ENCODE results near the gene EMD.

EMD gene

GRCh38 chrX:154351183-154352011 is 27.7 kb upstream of the EMD start:
- Mint-ChIP-seq H3K36me3 (ENCODE audit: low read depth) (peaks cover 93% of the 10 kb centered on the region), H3K4me3 (no peak overlapping the region), H3K27ac (peak overlapping the region; percentile 41)

GRCh38 chrX:154352012-154352401 is 27.1 kb upstream of the EMD start:
- H3K9me3 Mint-ChIP-seq: no peaks in the 10 kb centered on the region
- H3K36me3 Mint-ChIP-seq (ENCODE audit: low read depth): peaks cover 99% of the 10 kb centered on the region
- peak overlapping the region; percentile 41 for H3K27ac Mint-ChIP-seq
- H3K4me1 Mint-ChIP-seq (ENCODE audit: low read depth): peaks cover 39% of the 10 kb centered on the region
- H3K4me3 Mint-ChIP-seq: no peak overlapping the region
- intact Hi-C loops (cut with micrococcal nuclease): no loop called here
- H3K27me3 Mint-ChIP-seq: no peaks in the 10 kb centered on the region

More at GRCh38 chrX:154351183-154352011, 27.7 kb upstream of the EMD start:
- intact Hi-C loops (cut with micrococcal nuclease): no loop called here
- H3K9me3 Mint-ChIP-seq: no peaks in the 10 kb centered on the region
- H3K4me1 Mint-ChIP-seq (ENCODE audit: low read depth): peaks cover 37% of the 10 kb centered on the region
- H3K27me3 Mint-ChIP-seq: no peaks in the 10 kb centered on the region

GRCh38 chrX:154352466-154352865 is 26.6 kb upstream of the EMD start:
- H3K4me3 Mint-ChIP-seq: no peak overlapping the region
- H3K4me1 Mint-ChIP-seq (ENCODE audit: low read depth): peaks cover 39% of the 10 kb centered on the region
- intact Hi-C loops (cut with micrococcal nuclease): no loop called here
- H3K36me3 Mint-ChIP-seq (ENCODE audit: low read depth): peaks cover 99% of the 10 kb centered on the region
- no peaks in the 10 kb centered on the region for H3K9me3 Mint-ChIP-seq
- H3K27me3 Mint-ChIP-seq: no peaks in the 10 kb centered on the region
- H3K27ac Mint-ChIP-seq: no peak overlapping the region

- no peak overlapping the region for H3K4me3 Mint-ChIP-seq
- no peaks in the 10 kb centered on the region for H3K9me3 Mint-ChIP-seq
- intact Hi-C loops (cut with micrococcal nuclease): no loop called here
- peaks cover 100% of the 10 kb centered on the region for H3K36me3 Mint-ChIP-seq (ENCODE audit: low read depth)
- H3K4me1 Mint-ChIP-seq (ENCODE audit: low read depth): peaks cover 40% of the 10 kb centered on the region
- no peak overlapping the region for H3K27ac Mint-ChIP-seq
- no peaks in the 10 kb centered on the region for H3K27me3 Mint-ChIP-seq
Observed at GRCh38 chrX:154353172-154353843, 25.8 kb upstream of the EMD start.

- no peak overlapping the region for H3K4me3 Mint-ChIP-seq
Observed at GRCh38 chrX:154354013-154354412, 25.1 kb upstream of the EMD start.

GRCh38 chrX:154354516-154354915 is 24.6 kb upstream of the EMD start:
- Mint-ChIP-seq H3K4me1 (ENCODE audit: low read depth) (peaks cover 40% of the 10 kb centered on the region), H3K27me3 (no peaks in the 10 kb centered on the region), H3K9me3 (no peaks in the 10 kb centered on the region), H3K36me3 (ENCODE audit: low read depth) (peaks cover 100% of the 10 kb centered on the region), H3K27ac (no peak overlapping the region), H3K4me3 (no peak overlapping the region)
- intact Hi-C loops (cut with micrococcal nuclease): no loop called here

More at GRCh38 chrX:154354013-154354412, 25.1 kb upstream of the EMD start:
- intact Hi-C loops (cut with micrococcal nuclease): no loop called here
- H3K36me3 Mint-ChIP-seq (ENCODE audit: low read depth): peaks cover 100% of the 10 kb centered on the region
- H3K27ac Mint-ChIP-seq: no peak overlapping the region
- no peaks in the 10 kb centered on the region for H3K27me3 Mint-ChIP-seq
- H3K9me3 Mint-ChIP-seq: no peaks in the 10 kb centered on the region
- peaks cover 45% of the 10 kb centered on the region for H3K4me1 Mint-ChIP-seq (ENCODE audit: low read depth)

- Mint-ChIP-seq H3K9me3 (no peaks in the 10 kb centered on the region), H3K4me3 (no peak overlapping the region), H3K36me3 (ENCODE audit: low read depth) (peaks cover 100% of the 10 kb centered on the region), H3K27ac (no peak overlapping the region), H3K4me1 (ENCODE audit: low read depth) (peaks cover 33% of the 10 kb centered on the region), H3K27me3 (no peaks in the 10 kb centered on the region)
- intact Hi-C loops (cut with micrococcal nuclease): no loop called here
Observed at GRCh38 chrX:154355094-154355775, 23.9 kb upstream of the EMD start.

- Mint-ChIP-seq H3K4me1 (ENCODE audit: low read depth) (peaks cover 32% of the 10 kb centered on the region), H3K27ac (no peak overlapping the region), H3K9me3 (no peaks in the 10 kb centered on the region), H3K27me3 (no peaks in the 10 kb centered on the region), H3K36me3 (ENCODE audit: low read depth) (peaks cover 100% of the 10 kb centered on the region), H3K4me3 (no peak overlapping the region)
- intact Hi-C loops (cut with micrococcal nuclease): no loop called here
Observed at GRCh38 chrX:154355776-154356140, 23.3 kb upstream of the EMD start.

GRCh38 chrX:154356596-154356995 is 22.5 kb upstream of the EMD start:
- Mint-ChIP-seq H3K27ac (no peak overlapping the region), H3K4me1 (ENCODE audit: low read depth) (peaks cover 30% of the 10 kb centered on the region), H3K36me3 (ENCODE audit: low read depth) (peaks cover 100% of the 10 kb centered on the region), H3K9me3 (no peaks in the 10 kb centered on the region), H3K4me3 (no peak overlapping the region), H3K27me3 (no peaks in the 10 kb centered on the region)
- intact Hi-C loops (cut with micrococcal nuclease): no loop called here

- no peak overlapping the region for H3K4me3 Mint-ChIP-seq
- peaks cover 100% of the 10 kb centered on the region for H3K36me3 Mint-ChIP-seq (ENCODE audit: low read depth)
- no peaks in the 10 kb centered on the region for H3K27me3 Mint-ChIP-seq
- intact Hi-C loops (cut with micrococcal nuclease): no loop called here
- no peaks in the 10 kb centered on the region for H3K9me3 Mint-ChIP-seq
- peaks cover 26% of the 10 kb centered on the region for H3K4me1 Mint-ChIP-seq (ENCODE audit: low read depth)
- no peak overlapping the region for H3K27ac Mint-ChIP-seq
Observed at GRCh38 chrX:154357205-154357604, 21.9 kb upstream of the EMD start.

- intact Hi-C loops (cut with micrococcal nuclease): no loop called here
Observed at GRCh38 chrX:154358011-154358410, 21.1 kb upstream of the EMD start.

GRCh38 chrX:154358829-154359228 is 20.3 kb upstream of the EMD start:
- intact Hi-C loops (cut with micrococcal nuclease): no loop called here

More at GRCh38 chrX:154358011-154358410, 21.1 kb upstream of the EMD start:
- H3K27me3 Mint-ChIP-seq: no peaks in the 10 kb centered on the region
- H3K4me1 Mint-ChIP-seq (ENCODE audit: low read depth): peaks cover 26% of the 10 kb centered on the region
- H3K27ac Mint-ChIP-seq: no peak overlapping the region
- H3K9me3 Mint-ChIP-seq: no peaks in the 10 kb centered on the region
- H3K36me3 Mint-ChIP-seq (ENCODE audit: low read depth): peaks cover 100% of the 10 kb centered on the region
- no peak overlapping the region for H3K4me3 Mint-ChIP-seq

GRCh38 chrX:154359362-154360154 is 19.5 kb upstream of the EMD start:
- H3K4me3 Mint-ChIP-seq: no peak overlapping the region
- no peak overlapping the region for H3K27ac Mint-ChIP-seq
- no peaks in the 10 kb centered on the region for H3K9me3 Mint-ChIP-seq
- H3K27me3 Mint-ChIP-seq: no peaks in the 10 kb centered on the region
- intact Hi-C loops (cut with micrococcal nuclease): no loop called here
- H3K4me1 Mint-ChIP-seq (ENCODE audit: low read depth): peaks cover 28% of the 10 kb centered on the region
- H3K36me3 Mint-ChIP-seq (ENCODE audit: low read depth): peaks cover 100% of the 10 kb centered on the region

More at GRCh38 chrX:154358829-154359228, 20.3 kb upstream of the EMD start:
- H3K36me3 Mint-ChIP-seq (ENCODE audit: low read depth): peaks cover 100% of the 10 kb centered on the region
- no peak overlapping the region for H3K4me3 Mint-ChIP-seq
- peaks cover 26% of the 10 kb centered on the region for H3K4me1 Mint-ChIP-seq (ENCODE audit: low read depth)
- H3K9me3 Mint-ChIP-seq: no peaks in the 10 kb centered on the region
- H3K27ac Mint-ChIP-seq: no peak overlapping the region
- H3K27me3 Mint-ChIP-seq: no peaks in the 10 kb centered on the region
